ENCODE data around the gene C16orf78. TPM values are rescaled to one million over a fixed set of nuclear protein-coding genes. Genes with fewer than 3 reads are reported as not detected.

Gene C16orf78
- polyA plus RNA-seq, 1 donor (not counting 4 experiments of a cell fraction or from before 2014, with no cell fraction given): not detected

DNA sequence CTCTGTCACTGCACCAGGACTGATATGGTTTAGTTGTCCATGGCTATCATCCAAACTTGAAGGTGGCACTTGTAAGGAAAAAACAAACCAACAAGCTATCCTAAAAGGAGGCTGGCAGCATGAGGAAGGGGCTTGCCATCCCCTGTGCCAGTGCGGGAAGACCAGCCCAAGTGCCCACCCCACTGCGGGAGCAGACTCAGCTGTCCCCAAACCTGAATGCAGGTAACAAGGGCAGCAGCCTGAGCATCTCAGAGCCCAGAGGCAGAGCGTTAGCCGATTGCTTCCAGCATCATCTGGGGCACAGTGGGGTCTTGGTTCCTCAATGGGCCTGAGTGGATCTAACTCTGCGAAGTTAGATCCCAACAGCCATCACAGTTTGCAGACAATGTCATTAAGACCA lies 29.2 kb upstream of the C16orf78 start:
- Histone ChIP-seq H3K36me3 (ENCODE audit: control insufficient read depth in 2 of 2, extremely low read depth in 1 of 2, insufficient read depth in 2 of 2, low read length in 2 of 2) (no peaks in the 10 kb centered on the region), H3K27ac (ENCODE audit: control insufficient read depth, insufficient read depth, low read length) (no peak overlapping the region), H3K4me3 (ENCODE audit: control insufficient read depth in 2 of 3, extremely low read depth in 1 of 3, insufficient read depth in 2 of 3, low read depth in 1 of 3, low read length in 3 of 3) (no peak overlapping the region), H3K9me3 (ENCODE audit: control insufficient read depth, low read depth, low read length) (no peaks in the 10 kb centered on the region), H3K9me1 (ENCODE audit: control insufficient read depth, extremely low read depth, insufficient read depth, low read length) (no peaks in the 10 kb centered on the region), H3K27me3 (ENCODE audit: control insufficient read depth, extremely low read depth, insufficient read depth, low read length) (no peaks in the 10 kb centered on the region), H3K79me2 (ENCODE audit: control insufficient read depth, insufficient read depth, low read length) (no peaks in the 10 kb centered on the region), H2AFZ (ENCODE audit: control insufficient read depth, low read length) (no peak overlapping the region), H3K9ac (ENCODE audit: control insufficient read depth, extremely low read depth, insufficient read depth, low read length) (no peak overlapping the region), H4K20me1 (ENCODE audit: control insufficient read depth, extremely low read depth, insufficient read depth, low read length) (no peaks in the 10 kb centered on the region), H3K4me1 (ENCODE audit: control insufficient read depth, extremely low read depth, insufficient read depth, low read length) (no peaks in the 10 kb centered on the region), H3K4me2 (ENCODE audit: control insufficient read depth, extremely low read depth, insufficient read depth, low read depth, low read length) (no peak overlapping the region)
- no peak for DNase-seq (ENCODE audit: low read depth, low spot score)
- FAIRE-seq: no peak
- dilution Hi-C loops (cut with MboI; ENCODE audit: extremely low pct_ligation_motif_present, low sequenced_read_pairs): no loop called here
- TF ChIP-seq, protein P1, sequence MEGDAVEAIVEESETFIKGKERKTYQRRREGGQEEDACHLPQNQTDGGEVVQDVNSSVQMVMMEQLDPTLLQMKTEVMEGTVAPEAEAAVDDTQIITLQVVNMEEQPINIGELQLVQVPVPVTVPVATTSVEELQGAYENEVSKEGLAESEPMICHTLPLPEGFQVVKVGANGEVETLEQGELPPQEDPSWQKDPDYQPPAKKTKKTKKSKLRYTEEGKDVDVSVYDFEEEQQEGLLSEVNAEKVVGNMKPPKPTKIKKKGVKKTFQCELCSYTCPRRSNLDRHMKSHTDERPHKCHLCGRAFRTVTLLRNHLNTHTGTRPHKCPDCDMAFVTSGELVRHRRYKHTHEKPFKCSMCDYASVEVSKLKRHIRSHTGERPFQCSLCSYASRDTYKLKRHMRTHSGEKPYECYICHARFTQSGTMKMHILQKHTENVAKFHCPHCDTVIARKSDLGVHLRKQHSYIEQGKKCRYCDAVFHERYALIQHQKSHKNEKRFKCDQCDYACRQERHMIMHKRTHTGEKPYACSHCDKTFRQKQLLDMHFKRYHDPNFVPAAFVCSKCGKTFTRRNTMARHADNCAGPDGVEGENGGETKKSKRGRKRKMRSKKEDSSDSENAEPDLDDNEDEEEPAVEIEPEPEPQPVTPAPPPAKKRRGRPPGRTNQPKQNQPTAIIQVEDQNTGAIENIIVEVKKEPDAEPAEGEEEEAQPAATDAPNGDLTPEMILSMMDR (optimal IDR thresholded peaks at IDR 0.05 in 1 of 3, IDR thresholded peaks at IDR 0.05 in 1 of 3, conservative IDR thresholded peaks at IDR 0.05 in 1 of 3; ENCODE audit: extremely low read depth in 1 of 3, insufficient read depth in 2 of 3, low read length in 3 of 3): no peak
- no peak for TF ChIP-seq EZH2 (IDR thresholded peaks at IDR 0.05; ENCODE audit: low read length)

DNA sequence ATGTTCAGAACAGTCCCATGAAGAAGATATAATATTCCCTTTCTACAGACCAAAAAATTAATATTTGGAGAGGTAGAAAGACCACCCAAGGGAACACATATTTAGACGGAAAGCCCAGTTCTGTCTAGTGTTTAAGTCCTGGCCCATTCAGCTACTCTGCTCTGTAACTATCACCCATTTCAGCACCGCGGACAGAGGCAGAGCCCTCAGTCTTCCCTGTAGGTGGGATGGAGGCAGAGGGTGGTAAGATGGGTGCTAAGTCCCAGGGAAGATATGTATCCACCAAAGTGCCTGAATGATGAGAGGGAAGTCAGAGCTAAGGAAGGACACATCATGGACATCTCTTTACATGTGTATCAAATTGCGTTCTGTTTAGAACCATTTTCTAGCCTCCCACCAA lies 27.8 kb upstream of the C16orf78 start:
- no peak overlapping the region for H3K27ac ChIP-seq (ENCODE audit: control insufficient read depth, insufficient read depth, low read length)
- H2AFZ ChIP-seq (ENCODE audit: control insufficient read depth, low read length): no peak overlapping the region
- FAIRE-seq: no peak
- H3K4me1 ChIP-seq (ENCODE audit: control insufficient read depth, extremely low read depth, insufficient read depth, low read length): no peaks in the 10 kb centered on the region
- DNase-seq (ENCODE audit: low read depth, low spot score): no peak
- H3K79me2 ChIP-seq (ENCODE audit: control insufficient read depth, insufficient read depth, low read length): no peaks in the 10 kb centered on the region
- no peak overlapping the region for H3K4me3 ChIP-seq (ENCODE audit: control insufficient read depth in 2 of 3, extremely low read depth in 1 of 3, insufficient read depth in 2 of 3, low read depth in 1 of 3, low read length in 3 of 3)
- no peaks in the 10 kb centered on the region for H3K36me3 ChIP-seq (ENCODE audit: control insufficient read depth in 2 of 2, extremely low read depth in 1 of 2, insufficient read depth in 2 of 2, low read length in 2 of 2)
- no peaks in the 10 kb centered on the region for H3K9me3 ChIP-seq (ENCODE audit: control insufficient read depth, low read depth, low read length)
- TF ChIP-seq EZH2 (IDR thresholded peaks at IDR 0.05; ENCODE audit: low read length): no peak
- TF ChIP-seq, protein P1 (optimal IDR thresholded peaks at IDR 0.05 in 1 of 3, IDR thresholded peaks at IDR 0.05 in 1 of 3, conservative IDR thresholded peaks at IDR 0.05 in 1 of 3; ENCODE audit: extremely low read depth in 1 of 3, insufficient read depth in 2 of 3, low read length in 3 of 3): no peak
- dilution Hi-C loops (cut with MboI; ENCODE audit: extremely low pct_ligation_motif_present, low sequenced_read_pairs): no loop called here
- no peak overlapping the region for H3K9ac ChIP-seq (ENCODE audit: control insufficient read depth, extremely low read depth, insufficient read depth, low read length)
- no peaks in the 10 kb centered on the region for H4K20me1 ChIP-seq (ENCODE audit: control insufficient read depth, extremely low read depth, insufficient read depth, low read length)
- H3K9me1 ChIP-seq (ENCODE audit: control insufficient read depth, extremely low read depth, insufficient read depth, low read length): no peaks in the 10 kb centered on the region
- H3K27me3 ChIP-seq (ENCODE audit: control insufficient read depth, extremely low read depth, insufficient read depth, low read length): no peaks in the 10 kb centered on the region
- H3K4me2 ChIP-seq (ENCODE audit: control insufficient read depth, extremely low read depth, insufficient read depth, low read depth, low read length): no peak overlapping the region

Data from keratinocyte (primary cell).